Muscle of leg (tissue), 16 donors: ENCODE measurements around the gene AKIRIN1. TPM values are rescaled to one million over a fixed set of nuclear protein-coding genes. Genes with fewer than 3 reads are reported as not detected.

Experiments used
- DNase-seq: peaks from one replicate; pipeline ENCODE4 v3.0.0; 2013
- H3K27ac ChIP-seq: one replicate; pipeline ENCODE4 v1.5.1; 2013; ENCODE audit warnings: mild to moderate bottlenecking, low read length, control low read depth
- H3K27me3 ChIP-seq: one replicate; pipeline ENCODE4 v1.6.1; 2013; ENCODE audit warnings: low read length; ENCODE audit not compliant: control insufficient read depth, insufficient read depth
- H3K36me3 ChIP-seq: one replicate; pipeline ENCODE4 v1.6.1; 2013; ENCODE audit warnings: low read length; ENCODE audit not compliant: control insufficient read depth, insufficient read depth
- H3K4me1 ChIP-seq: one replicate; pipeline ENCODE4 v1.6.1; 2013; ENCODE audit warnings: low read length; ENCODE audit not compliant: control insufficient read depth, insufficient read depth
- H3K4me3 ChIP-seq: one replicate; pipeline ENCODE4 v1.5.1; 2013; ENCODE audit warnings: low read length, control low read depth
- H3K9me3 ChIP-seq: replicated peaks from 2 replicates; pipeline ENCODE4 v1.6.1; 2013; ENCODE audit warnings: low read depth, low read length; ENCODE audit not compliant: control insufficient read depth
- WGBS: methylation state at CpG from one replicate; pipeline ENCODE4 v1.1.5; 2013; ENCODE audit warnings: missing lambda C conversion rate; ENCODE audit not compliant: insufficient coverage; 5-methylcytosine and 5-hydroxymethylcytosine counted together
- long read RNA-seq, 11 donors: transcript quantifications; one replicate each; lab custom pipeline, GENCODE V29; 2026
- polyA plus RNA-seq, 8 donors: library from polyadenylated mRNA; unstranded; fragments of 120-200 nt; gene quantifications; one replicate each; pipeline versions ENCODE4 v1.2.1 to v1.2.3, GENCODE V29; 2013; ENCODE audit warnings: inconsistent platforms in 1 of 8, low replicate concordance in 1 of 8; ENCODE audit not compliant: insufficient read length in 8 of 8, insufficient read depth in 1 of 8
- total RNA-seq: library from RNA; stranded (reverse); fragments of 120-200 nt; gene quantifications from one replicate; pipeline ENCODE4 v1.2.4, GENCODE V29; 2013

Gene AKIRIN1
- 21.4 TPM for total RNA-seq
- 10 to 100 TPM; 32.4 to 44.1 (median 39.0) TPM for polyA plus RNA-seq
- long read RNA-seq, donor 1, transcript AKIRIN1-202 (5 exons, 2,741 nt): major isoform, 10 of 10 reads
- long read RNA-seq, donor 1, partial matches to known transcripts: 0 of 10 reads
- long read RNA-seq, donor 1, other reads (novel, unspliced or antisense): 0 of 10 reads
- long read RNA-seq, donor 2, partial matches to known transcripts: 0 of 2 reads
- long read RNA-seq, donor 2, other reads (novel, unspliced or antisense): 0 of 2 reads
- long read RNA-seq, donor 3, transcript AKIRIN1-202 (5 exons, 2,741 nt): major isoform, 15 of 15 reads
- long read RNA-seq, donor 3, partial matches to known transcripts: 0 of 15 reads
- long read RNA-seq, donor 3, other reads (novel, unspliced or antisense): 0 of 15 reads
- long read RNA-seq, donor 4, transcript AKIRIN1-202 (5 exons, 2,741 nt): major isoform, 13 of 14 reads
- long read RNA-seq, donor 4, partial matches to known transcripts: 0 of 14 reads
- long read RNA-seq, donor 4, other reads (novel, unspliced or antisense): 0 of 14 reads
- long read RNA-seq, donor 5, transcript AKIRIN1-202 (5 exons, 2,741 nt): major isoform, 27 of 36 reads
- long read RNA-seq, donor 5, partial matches to known transcripts: 8 of 36 reads
- long read RNA-seq, donor 5, other reads (novel, unspliced or antisense): 0 of 36 reads
- long read RNA-seq, donor 6, transcript AKIRIN1-202 (5 exons, 2,741 nt): major isoform, 29 of 29 reads
- long read RNA-seq, donor 6, partial matches to known transcripts: 0 of 29 reads
- long read RNA-seq, donor 6, other reads (novel, unspliced or antisense): 0 of 29 reads
- long read RNA-seq, donor 7, transcript AKIRIN1-202 (5 exons, 2,741 nt): major isoform, 18 of 19 reads
- long read RNA-seq, donor 7, partial matches to known transcripts: 0 of 19 reads
- long read RNA-seq, donor 7, other reads (novel, unspliced or antisense): 0 of 19 reads
- long read RNA-seq, donor 8, transcript AKIRIN1-202 (5 exons, 2,741 nt): major isoform, 14 of 14 reads
- long read RNA-seq, donor 8, partial matches to known transcripts: 0 of 14 reads
- long read RNA-seq, donor 8, other reads (novel, unspliced or antisense): 0 of 14 reads
- long read RNA-seq, donor 9, transcript AKIRIN1-202 (5 exons, 2,741 nt): major isoform, 13 of 13 reads
- long read RNA-seq, donor 9, partial matches to known transcripts: 0 of 13 reads
- long read RNA-seq, donor 9, other reads (novel, unspliced or antisense): 0 of 13 reads
- long read RNA-seq, donor 10, transcript AKIRIN1-202 (5 exons, 2,741 nt): major isoform, 38 of 55 reads
- long read RNA-seq, donor 10, partial matches to known transcripts: 16 of 55 reads
- long read RNA-seq, donor 10, other reads (novel, unspliced or antisense): 0 of 55 reads
- long read RNA-seq, donor 11, transcript AKIRIN1-202 (5 exons, 2,741 nt): major isoform, 8 of 9 reads
- long read RNA-seq, donor 11, partial matches to known transcripts: 0 of 9 reads
- long read RNA-seq, donor 11, other reads (novel, unspliced or antisense): 0 of 9 reads

- H3K4me1 ChIP-seq: peaks cover 18% of the 10 kb centered on the region
- peak within 1 kb of the TSS; percentile 88 for H3K27ac ChIP-seq
- H3K4me3 ChIP-seq: peak within 1 kb of the TSS; percentile 83
- DNase-seq: peak; percentile 99
- under 1% methylated on average over 61 of the region's 76 CpGs for WGBS
- no peaks in the 10 kb centered on the region for H3K27me3 ChIP-seq
- H3K36me3 ChIP-seq: peaks cover 3% of the 10 kb centered on the region
- no peaks in the 10 kb centered on the region for H3K9me3 ChIP-seq
These were observed at the start of gene AKIRIN1 for GRCh38 chr1:38990738-38991637. AKIRIN1 (plus strand) TSS chr1:38991276; CDS start chr1:38991381, 105 bp downstream.

- H3K36me3 ChIP-seq: no peaks in the 10 kb centered on the region
- peak within 1 kb of the TSS; percentile 31 for H3K4me3 ChIP-seq
- H3K27me3 ChIP-seq: no peaks in the 10 kb centered on the region
- H3K9me3 ChIP-seq: no peaks in the 10 kb centered on the region
- WGBS: 17% methylated on average over 8 of the region's 14 CpGs
- no peak within 1 kb of the TSS for H3K27ac ChIP-seq
- DNase-seq: peak; percentile 50
- peaks cover 10% of the 10 kb centered on the region for H3K4me1 ChIP-seq
These were observed 49.5 kb upstream of the AKIRIN1 start, which contains the start of gene RHBDL2 for GRCh38 chr1:38941527-38942019. RHBDL2 (minus strand) TSS chr1:38941830; CDS start chr1:38919212, 22,618 bp downstream.

GRCh38 chr1:38942664-38943428 is 48.2 kb upstream of the AKIRIN1 start:
- WGBS: 97% methylated on average over 5 of the region's 10 CpGs
- no peak overlapping the region for H3K27ac ChIP-seq

GRCh38 chr1:38944547-38944946 is 46.5 kb upstream of the AKIRIN1 start:
- Histone ChIP-seq H3K4me3 (no peak overlapping the region), H3K9me3 (no peaks in the 10 kb centered on the region), H3K4me1 (peaks cover 10% of the 10 kb centered on the region), H3K27ac (no peak overlapping the region), H3K36me3 (no peaks in the 10 kb centered on the region), H3K27me3 (no peaks in the 10 kb centered on the region)
- DNase-seq: no peak
- 96% methylated on average over 4 of the region's 4 CpGs for WGBS

More at GRCh38 chr1:38942664-38943428, 48.2 kb upstream of the AKIRIN1 start:
- no peak for DNase-seq
- H3K36me3 ChIP-seq: no peaks in the 10 kb centered on the region
- no peaks in the 10 kb centered on the region for H3K27me3 ChIP-seq
- no peak overlapping the region for H3K4me3 ChIP-seq
- H3K9me3 ChIP-seq: no peaks in the 10 kb centered on the region
- H3K4me1 ChIP-seq: peaks cover 10% of the 10 kb centered on the region

GRCh38 chr1:38950553-38950952 is 40.5 kb upstream of the AKIRIN1 start:
- no peak for DNase-seq
- H3K27ac ChIP-seq: no peak overlapping the region
- H3K4me1 ChIP-seq: no peaks in the 10 kb centered on the region
- WGBS: no CpG with 5 or more reads among the region's 2 CpGs
- no peaks in the 10 kb centered on the region for H3K36me3 ChIP-seq
- no peaks in the 10 kb centered on the region for H3K9me3 ChIP-seq
- H3K4me3 ChIP-seq: no peak overlapping the region
- H3K27me3 ChIP-seq: no peaks in the 10 kb centered on the region

- Histone ChIP-seq H3K27ac (no peak overlapping the region), H3K4me3 (no peak overlapping the region), H3K9me3 (no peaks in the 10 kb centered on the region), H3K4me1 (no peaks in the 10 kb centered on the region), H3K27me3 (no peaks in the 10 kb centered on the region), H3K36me3 (no peaks in the 10 kb centered on the region)
- WGBS: 0% methylated on average over 1 of the region's 4 CpGs
- no peak for DNase-seq
These were observed 37.6 kb upstream of the AKIRIN1 start for GRCh38 chr1:38953433-38953860.

GRCh38 chr1:38958967-38959366 is 32.1 kb upstream of the AKIRIN1 start:
- H3K27me3 ChIP-seq: no peaks in the 10 kb centered on the region
- H3K9me3 ChIP-seq: no peaks in the 10 kb centered on the region
- H3K4me1 ChIP-seq: no peaks in the 10 kb centered on the region
- no CpG with 5 or more reads among the region's 2 CpGs for WGBS
- no peaks in the 10 kb centered on the region for H3K36me3 ChIP-seq
- no peak overlapping the region for H3K4me3 ChIP-seq
- H3K27ac ChIP-seq: no peak overlapping the region
- no peak for DNase-seq

- Histone ChIP-seq H3K9me3 (no peaks in the 10 kb centered on the region), H3K4me3 (no peak overlapping the region), H3K4me1 (no peaks in the 10 kb centered on the region), H3K36me3 (no peaks in the 10 kb centered on the region), H3K27ac (no peak overlapping the region), H3K27me3 (no peaks in the 10 kb centered on the region)
- 76% methylated on average over 2 of the region's 3 CpGs for WGBS
- DNase-seq: no peak
These were observed 29.0 kb upstream of the AKIRIN1 start for GRCh38 chr1:38962113-38962512.
